ENCODE measurements around the gene FRMD5. TPM values are rescaled to one million over a fixed set of nuclear protein-coding genes. Genes with fewer than 3 reads are reported as not detected.

FRMD5 gene
- total RNA-seq, 1 experiment from 2014 or later, result 27.2 TPM

DNA sequence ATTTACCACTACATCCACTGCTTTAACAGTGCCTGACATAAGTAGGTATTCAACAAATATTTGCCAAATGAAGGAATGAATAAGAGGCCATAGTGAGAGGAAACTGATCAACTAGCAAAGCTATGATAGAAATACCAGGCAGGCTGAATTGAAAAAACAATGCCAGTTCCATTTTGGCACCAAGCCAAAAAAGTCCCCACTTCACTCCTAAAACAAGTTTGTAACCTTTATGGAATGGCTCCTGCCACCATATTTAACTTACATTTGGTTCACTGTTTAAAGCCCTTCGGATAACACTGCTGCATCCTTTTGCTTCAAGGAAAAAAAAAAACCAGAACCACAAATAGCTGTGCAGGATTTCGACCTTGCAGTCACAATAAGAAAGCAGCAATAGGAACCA, 166.1 kb downstream of the FRMD5 start (continued):
- TF ChIP-seq FOSL1 (IDR thresholded peaks at IDR 0.05; ENCODE audit: low read depth) (no peak), EZH2 (IDR thresholded peaks at IDR 0.05) (no peak), SP1 (IDR thresholded peaks at IDR 0.05; ENCODE audit: low read depth) (no peak), ZNF274 (IDR thresholded peaks at IDR 0.05; ENCODE audit: low read depth, low read length) (no peak), CEBPB (IDR thresholded peaks at IDR 0.05; ENCODE audit: low read depth) (no peak), SIN3A (IDR thresholded peaks at IDR 0.05; ENCODE audit: low read depth) (no peak)
- TF ChIP-seq, protein P1, sequence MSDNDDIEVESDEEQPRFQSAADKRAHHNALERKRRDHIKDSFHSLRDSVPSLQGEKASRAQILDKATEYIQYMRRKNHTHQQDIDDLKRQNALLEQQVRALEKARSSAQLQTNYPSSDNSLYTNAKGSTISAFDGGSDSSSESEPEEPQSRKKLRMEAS (IDR thresholded peaks at IDR 0.05), result no peak
- TF ChIP-seq, protein P2, sequence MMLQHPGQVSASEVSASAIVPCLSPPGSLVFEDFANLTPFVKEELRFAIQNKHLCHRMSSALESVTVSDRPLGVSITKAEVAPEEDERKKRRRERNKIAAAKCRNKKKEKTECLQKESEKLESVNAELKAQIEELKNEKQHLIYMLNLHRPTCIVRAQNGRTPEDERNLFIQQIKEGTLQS (IDR thresholded peaks at IDR 0.05), result no peak

DNA sequence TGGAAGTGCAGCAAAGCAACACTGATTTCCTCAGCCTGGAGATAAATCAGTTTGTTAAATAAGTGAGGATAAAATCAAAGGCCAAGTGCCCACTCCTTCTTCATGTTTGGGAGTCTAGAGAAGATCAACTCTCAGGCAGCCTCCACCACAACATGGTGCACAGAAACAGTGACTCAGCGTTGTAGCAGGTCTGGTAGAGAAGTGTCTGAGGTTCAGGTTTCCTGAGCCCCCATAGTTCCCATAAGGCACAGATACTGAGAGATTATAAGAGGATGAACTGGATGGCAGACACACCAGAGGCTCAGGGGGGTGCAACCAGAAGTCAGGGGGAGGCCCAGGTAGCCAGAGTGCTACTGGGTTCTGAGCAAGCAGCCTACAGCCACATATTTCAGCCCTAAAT, 166.7 kb downstream of the FRMD5 start:
- POLR2A ChIA-PET, result no interaction called here
- Histone ChIP-seq H3K27ac (ENCODE audit: low read depth, low read length) (no peak overlapping the region), H3K9me2 (ENCODE audit: insufficient read depth) (no peaks in the 10 kb centered on the region), H3K4me3 (replicated peaks in 1 of 2; ENCODE audit: low read depth in 1 of 2, low read length in 2 of 2) (no peak overlapping the region), H2AFZ (ENCODE audit: low read depth, low read length, poor library complexity, severe bottlenecking) (no peak overlapping the region), H4K20me1 (ENCODE audit: insufficient read depth) (no peaks in the 10 kb centered on the region; the same call in 1 of the 2 replicates), H3K9me3 (ENCODE audit: control insufficient read depth in 1 of 2, insufficient read depth in 1 of 2, low read depth in 1 of 2, low read length in 2 of 2) (no peaks in the 10 kb centered on the region), H3K36me3 (ENCODE audit: control insufficient read depth in 1 of 2, insufficient read depth in 2 of 2, low read length in 2 of 2) (no peaks in the 10 kb centered on the region), H3K4me1 (ENCODE audit: control insufficient read depth in 1 of 2, insufficient read depth in 2 of 2, low read length in 2 of 2) (peaks cover 0 to 25% of the 10 kb centered on the region in 2 experiments; a peak in 2 of 4 replicates), H3K9ac (ENCODE audit: low read length) (no peak overlapping the region), H3K27me3 (ENCODE audit: insufficient read depth, low read length) (no peaks in the 10 kb centered on the region), H3K4me2 (ENCODE audit: low read length) (no peak overlapping the region), H3K79me2 (ENCODE audit: insufficient read depth, low read length) (peaks cover 81% of the 10 kb centered on the region)
- ATAC-seq (peak; percentile 38; the same call in 1 of the 2 replicates), DNase-seq (ENCODE audit: low read depth, low spot score) (no peak)
- RAD21 ChIA-PET (ENCODE audit: low non-redundant PET in 1 of 2, low total read pairs in 2 of 2, uncharacterized antibody in 2 of 2, unreplicated experiment in 2 of 2), result no interaction called here
- BruUV-seq (replicated peaks), result no TSS peak
- TF ChIP-seq ZFX (IDR thresholded peaks at IDR 0.05), result no peak
- TF ChIP-seq, protein P3, sequence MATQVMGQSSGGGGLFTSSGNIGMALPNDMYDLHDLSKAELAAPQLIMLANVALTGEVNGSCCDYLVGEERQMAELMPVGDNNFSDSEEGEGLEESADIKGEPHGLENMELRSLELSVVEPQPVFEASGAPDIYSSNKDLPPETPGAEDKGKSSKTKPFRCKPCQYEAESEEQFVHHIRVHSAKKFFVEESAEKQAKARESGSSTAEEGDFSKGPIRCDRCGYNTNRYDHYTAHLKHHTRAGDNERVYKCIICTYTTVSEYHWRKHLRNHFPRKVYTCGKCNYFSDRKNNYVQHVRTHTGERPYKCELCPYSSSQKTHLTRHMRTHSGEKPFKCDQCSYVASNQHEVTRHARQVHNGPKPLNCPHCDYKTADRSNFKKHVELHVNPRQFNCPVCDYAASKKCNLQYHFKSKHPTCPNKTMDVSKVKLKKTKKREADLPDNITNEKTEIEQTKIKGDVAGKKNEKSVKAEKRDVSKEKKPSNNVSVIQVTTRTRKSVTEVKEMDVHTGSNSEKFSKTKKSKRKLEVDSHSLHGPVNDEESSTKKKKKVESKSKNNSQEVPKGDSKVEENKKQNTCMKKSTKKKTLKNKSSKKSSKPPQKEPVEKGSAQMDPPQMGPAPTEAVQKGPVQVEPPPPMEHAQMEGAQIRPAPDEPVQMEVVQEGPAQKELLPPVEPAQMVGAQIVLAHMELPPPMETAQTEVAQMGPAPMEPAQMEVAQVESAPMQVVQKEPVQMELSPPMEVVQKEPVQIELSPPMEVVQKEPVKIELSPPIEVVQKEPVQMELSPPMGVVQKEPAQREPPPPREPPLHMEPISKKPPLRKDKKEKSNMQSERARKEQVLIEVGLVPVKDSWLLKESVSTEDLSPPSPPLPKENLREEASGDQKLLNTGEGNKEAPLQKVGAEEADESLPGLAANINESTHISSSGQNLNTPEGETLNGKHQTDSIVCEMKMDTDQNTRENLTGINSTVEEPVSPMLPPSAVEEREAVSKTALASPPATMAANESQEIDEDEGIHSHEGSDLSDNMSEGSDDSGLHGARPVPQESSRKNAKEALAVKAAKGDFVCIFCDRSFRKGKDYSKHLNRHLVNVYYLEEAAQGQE (IDR thresholded peaks at IDR 0.05; ENCODE audit: low read depth), result no peak
- CTCF ChIA-PET, result no interaction called here
- intact Hi-C loops (cut with micrococcal nuclease), result no loop called here
